ENCODE measurements around the gene BHLHE23. TPM values are rescaled to one million over a fixed set of nuclear protein-coding genes. Genes with fewer than 3 reads are reported as not detected.

The BHLHE23 gene
- total RNA-seq, 1 experiment from 2014 or later = not detected

DNA sequence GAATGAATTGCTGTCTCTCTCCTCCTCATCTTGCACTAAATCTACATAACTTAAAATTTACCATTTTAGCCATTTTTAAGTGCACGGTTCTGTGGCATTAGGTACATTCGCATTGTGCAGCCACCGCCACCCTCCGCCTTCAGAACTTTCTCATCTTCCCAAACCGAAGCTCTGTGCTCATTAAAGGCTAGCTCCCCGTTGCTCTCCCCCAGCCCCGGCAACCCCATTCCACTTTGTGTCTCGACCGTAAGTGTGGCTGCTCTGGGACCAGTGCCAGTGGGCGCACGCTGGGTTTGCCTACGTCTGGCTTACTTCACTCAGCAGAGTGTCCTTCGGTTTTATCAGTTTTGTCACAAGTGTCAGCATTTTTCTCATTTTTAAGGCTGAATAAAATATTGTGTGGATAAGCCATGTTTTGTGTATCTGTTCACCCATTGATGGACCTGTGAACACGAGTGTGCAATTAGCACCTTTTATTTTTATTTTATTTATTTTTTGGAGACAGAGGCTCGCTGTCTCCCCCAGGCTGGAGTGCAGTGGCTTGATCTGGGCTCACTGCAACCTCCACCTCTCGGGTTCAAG lies 37.5 kb downstream of the BHLHE23 start:
- Histone ChIP-seq H3K27ac (no peak overlapping the region), H3K4me1 (replicated peaks) (peaks cover 6% of the 10 kb centered on the region; the same call in 1 of the 2 replicates), H3K9me3 (replicated peaks) (no peaks in the 10 kb centered on the region), H3K27me3 (replicated peaks) (peaks cover 71% of the 10 kb centered on the region), H3K4me3 (no peak overlapping the region), H3K36me3 (no peaks in the 10 kb centered on the region)
- no peak for DNase-seq (ENCODE audit: low read depth in 1 of 2, low spot score in 2 of 2)

DNA sequence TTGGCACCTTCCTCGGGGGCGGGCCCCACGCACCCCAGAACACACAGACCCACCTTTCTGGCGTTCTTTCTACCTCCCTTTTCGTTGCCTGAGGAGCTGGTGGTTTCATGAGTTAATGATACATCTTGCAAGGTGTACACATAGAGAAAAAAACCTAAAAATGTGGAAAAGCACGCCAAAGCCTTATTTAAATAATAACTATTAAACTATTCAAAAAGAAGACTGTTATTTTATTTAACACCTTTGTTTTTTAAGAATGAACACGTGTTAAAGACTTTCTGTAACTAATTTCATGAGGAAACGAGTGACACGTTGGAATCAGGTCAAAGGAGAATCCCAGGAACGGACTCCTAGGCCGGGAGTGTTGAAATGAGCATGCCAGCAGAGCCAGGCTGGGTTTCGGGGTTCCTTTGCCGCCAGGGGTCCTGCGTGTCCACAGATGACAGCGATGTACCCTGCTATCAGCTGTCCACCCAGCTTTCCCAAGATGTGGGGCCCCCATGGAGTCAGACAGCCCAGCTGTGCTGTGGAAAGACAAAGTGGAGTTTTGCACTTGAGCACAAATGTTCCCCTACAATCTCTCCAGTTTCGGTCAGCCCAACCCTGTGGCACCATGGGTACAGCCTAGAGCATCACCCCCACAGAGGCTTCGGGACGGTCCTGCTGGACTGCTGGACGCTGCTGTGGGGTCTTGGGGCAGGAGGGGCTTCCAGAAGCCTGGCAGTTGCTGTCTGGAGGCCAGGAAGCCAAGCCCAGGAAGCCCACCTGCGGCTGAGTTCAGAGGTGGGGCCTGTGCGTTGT lies 38.2 kb downstream of the BHLHE23 start:
- Histone ChIP-seq H3K36me3 (no peaks in the 10 kb centered on the region), H3K9me3 (replicated peaks) (no peaks in the 10 kb centered on the region), H3K27me3 (replicated peaks) (peaks cover 71% of the 10 kb centered on the region), H3K27ac (no peak overlapping the region), H3K4me3 (no peak overlapping the region), H3K4me1 (replicated peaks) (peaks cover 6% of the 10 kb centered on the region; the same call in 1 of the 2 replicates)
- no peak for DNase-seq (ENCODE audit: low read depth in 1 of 2, low spot score in 2 of 2)

DNA sequence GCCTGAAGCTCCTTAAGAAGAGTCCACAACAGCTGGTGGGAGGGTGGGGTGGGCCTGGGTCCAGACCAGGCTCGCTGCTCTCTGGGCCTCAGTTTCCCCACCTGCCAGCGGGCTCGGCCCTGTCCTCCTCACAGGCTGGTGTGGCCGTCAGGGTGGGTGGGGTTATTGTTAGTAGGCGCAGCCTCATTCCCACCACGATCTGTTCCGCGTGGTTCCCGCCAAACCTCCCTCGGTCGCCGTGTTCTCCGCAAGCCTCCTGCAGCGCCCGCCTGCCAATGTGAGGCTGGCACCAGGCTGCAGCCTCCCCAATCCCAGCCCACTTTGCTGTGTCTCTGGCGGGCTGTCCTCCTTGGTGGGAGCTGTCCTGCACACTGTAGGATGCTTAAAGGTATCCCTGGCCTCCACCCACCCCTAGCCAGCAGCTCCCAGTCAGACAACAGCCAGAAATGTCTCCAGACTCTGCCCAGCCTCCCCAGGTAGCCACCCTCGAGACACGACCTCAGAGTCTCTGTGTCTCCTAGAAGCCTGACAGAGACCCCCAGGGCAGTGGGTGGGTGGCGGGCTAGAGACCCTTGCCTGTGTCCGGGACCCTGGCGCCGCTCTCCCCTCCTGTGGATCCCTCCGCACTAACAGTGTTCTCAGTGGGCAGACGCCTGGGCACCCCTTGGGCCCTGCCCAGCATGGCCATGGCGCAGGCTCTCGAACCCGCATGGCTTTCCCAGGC lies 39.0 kb downstream of the BHLHE23 start:
- DNase-seq (ENCODE audit: low read depth in 1 of 2, low spot score in 2 of 2) = no peak
- Histone ChIP-seq H3K27me3 (replicated peaks) (peaks cover 68% of the 10 kb centered on the region), H3K9me3 (replicated peaks) (no peaks in the 10 kb centered on the region), H3K4me3 (no peak overlapping the region), H3K36me3 (no peaks in the 10 kb centered on the region), H3K4me1 (replicated peaks) (peaks cover 6% of the 10 kb centered on the region; the same call in 1 of the 2 replicates), H3K27ac (no peak overlapping the region)

DNA sequence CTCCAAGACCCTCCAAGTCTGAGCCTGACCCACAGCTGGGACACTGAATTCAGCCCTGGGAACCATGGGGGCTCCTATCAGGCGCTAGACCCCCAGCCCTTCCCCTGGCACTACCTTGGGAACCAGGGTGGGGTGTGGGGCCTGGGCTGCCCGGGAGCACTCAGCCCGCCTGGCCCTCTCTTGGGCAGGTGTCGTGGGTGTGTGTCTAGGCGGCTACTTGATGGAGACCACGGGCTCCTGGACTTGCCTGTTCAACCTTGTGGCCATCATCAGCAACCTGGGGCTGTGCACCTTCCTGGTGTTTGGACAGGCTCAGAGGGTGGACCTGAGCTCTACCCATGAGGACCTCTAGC lies 39.6 kb downstream of the BHLHE23 start:
- Histone ChIP-seq H3K36me3 (no peaks in the 10 kb centered on the region), H3K4me1 (replicated peaks) (no peaks in the 10 kb centered on the region; the same call in 1 of the 2 replicates), H3K27me3 (replicated peaks) (peaks cover 62% of the 10 kb centered on the region), H3K27ac (no peak overlapping the region), H3K4me3 (no peak overlapping the region), H3K9me3 (replicated peaks) (no peaks in the 10 kb centered on the region)
- DNase-seq (ENCODE audit: low read depth in 1 of 2, low spot score in 2 of 2) = no peak

DNA sequence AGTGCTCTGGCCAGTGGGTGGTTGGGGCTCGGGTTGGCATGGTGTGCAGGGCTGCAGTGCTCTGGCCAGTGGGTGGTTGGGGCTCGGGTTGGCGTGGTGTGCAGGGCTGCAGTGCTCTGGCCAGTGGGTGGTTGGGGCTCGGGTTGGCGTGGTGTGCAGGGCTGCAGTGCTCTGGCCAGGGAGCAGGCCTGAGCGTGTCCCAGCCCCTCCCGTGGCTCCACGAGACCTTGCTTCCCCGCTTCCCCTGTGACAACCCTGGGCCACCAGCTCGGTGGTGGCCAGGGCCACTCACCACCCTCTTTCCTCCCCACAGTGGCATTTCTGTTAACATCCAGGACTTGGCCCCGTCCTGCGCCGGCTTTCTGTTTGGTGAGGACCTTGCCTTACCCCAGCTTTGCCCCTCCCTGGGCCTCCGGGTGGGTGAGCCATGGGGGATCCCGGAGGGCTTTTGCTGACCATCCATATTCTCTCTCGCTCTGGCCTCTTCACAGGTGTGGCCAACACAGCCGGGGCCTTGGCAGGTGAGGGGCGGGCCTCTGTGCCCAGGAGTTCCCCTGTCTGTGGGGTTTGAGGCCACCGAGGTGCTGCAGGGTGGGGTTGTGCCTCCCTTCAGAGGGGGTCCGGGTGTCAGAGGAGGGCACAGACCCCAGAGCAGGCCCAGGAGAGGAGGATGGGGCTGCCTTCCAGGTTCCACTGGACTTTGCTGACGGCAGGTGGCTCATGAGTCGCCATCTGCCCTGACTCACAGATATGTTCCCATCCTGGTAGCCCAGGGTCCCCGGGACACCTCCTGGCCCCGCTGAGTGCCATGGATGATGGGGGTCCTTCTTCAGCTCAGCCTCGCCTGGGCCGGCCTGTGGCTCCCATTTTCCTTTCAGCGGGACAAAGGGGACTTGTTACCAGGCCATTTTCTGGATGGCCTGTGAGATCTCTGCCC lies 40.3 kb downstream of the BHLHE23 start:
- no peak for DNase-seq (ENCODE audit: low read depth in 1 of 2, low spot score in 2 of 2)
- Histone ChIP-seq H3K9me3 (replicated peaks) (no peaks in the 10 kb centered on the region), H3K27me3 (replicated peaks) (peaks cover 62% of the 10 kb centered on the region), H3K4me3 (no peak overlapping the region), H3K27ac (no peak overlapping the region), H3K4me1 (replicated peaks) (no peaks in the 10 kb centered on the region), H3K36me3 (no peaks in the 10 kb centered on the region)

DNA sequence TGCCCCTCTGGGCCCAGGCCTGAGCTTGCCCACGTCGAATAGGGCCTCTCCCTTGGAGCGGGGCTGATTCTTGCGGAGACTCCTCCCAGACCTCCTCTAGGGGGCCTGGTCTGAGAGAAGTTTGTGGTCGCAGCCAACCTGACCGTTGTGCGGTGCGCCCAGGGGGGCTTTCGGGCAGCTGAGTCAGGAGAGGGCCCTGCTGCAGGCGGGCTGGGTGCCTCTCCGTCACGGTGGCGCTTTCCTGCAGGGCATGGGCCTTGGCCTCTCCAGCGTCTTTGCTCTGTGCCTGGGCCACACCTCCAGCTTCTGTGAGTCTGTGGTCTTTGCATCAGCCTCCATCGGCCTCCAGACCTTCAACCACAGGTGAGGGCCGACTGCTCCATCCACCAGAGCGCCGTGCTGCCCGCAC lies 41.4 kb downstream of the BHLHE23 start:
- no peaks in the 10 kb centered on the region for H3K9me3 ChIP-seq (replicated peaks)
- H3K4me3 ChIP-seq = no peak overlapping the region
- H3K36me3 ChIP-seq = no peaks in the 10 kb centered on the region
- no peaks in the 10 kb centered on the region for H3K4me1 ChIP-seq (replicated peaks)
- H3K27me3 ChIP-seq (replicated peaks) = peaks cover 54% of the 10 kb centered on the region
- H3K27ac ChIP-seq = no peak overlapping the region
- no peak for DNase-seq (ENCODE audit: low read depth in 1 of 2, low spot score in 2 of 2)

DNA sequence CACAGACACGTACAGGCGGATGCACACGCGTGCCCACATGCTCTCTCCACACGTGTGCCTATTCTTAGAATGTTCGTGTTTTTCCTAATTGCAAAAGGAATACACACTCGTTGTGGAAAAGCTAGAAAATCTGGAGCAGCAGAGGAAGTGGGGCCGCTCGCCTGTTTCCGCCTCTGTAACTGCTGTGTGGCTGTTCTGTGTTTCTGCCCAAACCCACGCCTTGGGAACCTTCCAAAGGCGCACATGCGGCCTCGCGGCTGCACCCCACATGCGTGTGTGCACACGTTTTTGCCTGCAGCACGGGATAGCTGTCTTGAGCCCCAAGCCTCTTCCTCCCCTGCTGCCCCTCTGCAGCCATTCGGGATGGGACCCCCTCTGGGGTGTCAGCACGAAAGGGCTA lies 42.1 kb downstream of the BHLHE23 start:
- Histone ChIP-seq H3K4me1 (replicated peaks) (no peaks in the 10 kb centered on the region), H3K4me3 (no peak overlapping the region), H3K27me3 (replicated peaks) (peaks cover 48% of the 10 kb centered on the region), H3K36me3 (no peaks in the 10 kb centered on the region), H3K27ac (no peak overlapping the region), H3K9me3 (replicated peaks) (no peaks in the 10 kb centered on the region)
- DNase-seq (ENCODE audit: low read depth in 1 of 2, low spot score in 2 of 2) = no peak

DNA sequence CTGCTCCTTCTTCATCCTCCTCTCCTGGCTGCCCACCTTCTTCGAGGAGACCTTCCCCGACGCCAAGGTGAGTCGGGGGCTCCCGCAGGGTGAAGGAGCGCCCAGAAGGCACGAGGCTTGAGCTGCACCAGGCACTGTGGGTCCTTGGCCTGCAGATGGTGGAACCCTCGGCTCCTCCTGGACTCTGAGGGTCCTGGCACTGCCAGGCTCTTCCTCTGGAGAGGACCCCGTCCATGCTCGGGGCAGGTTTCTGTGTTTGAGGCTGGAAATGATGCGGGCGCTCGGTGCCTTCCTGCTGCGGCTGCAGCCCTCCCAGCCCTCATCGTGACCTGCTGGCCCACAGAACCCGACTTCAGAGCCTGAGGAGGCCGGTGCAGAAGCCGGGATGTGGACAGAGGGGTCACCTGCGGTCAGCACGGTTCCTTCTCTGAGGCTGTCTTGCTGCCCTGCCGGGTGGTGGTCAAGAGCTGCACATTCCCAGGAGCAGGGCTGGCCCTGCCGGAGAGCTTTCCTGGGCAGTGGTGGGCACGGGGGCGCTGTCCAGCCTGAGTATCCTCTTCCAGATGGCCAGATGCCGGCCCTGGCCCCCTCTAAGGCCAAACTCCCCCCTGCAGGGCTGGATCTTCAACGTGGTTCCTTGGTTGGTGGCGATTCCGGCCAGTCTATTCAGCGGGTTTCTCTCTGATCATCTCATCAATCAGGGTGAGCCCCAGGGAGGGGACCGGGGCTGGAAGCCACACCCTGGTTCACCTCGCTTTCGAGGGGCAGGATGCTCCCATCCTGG lies 43.0 kb downstream of the BHLHE23 start:
- Histone ChIP-seq H3K4me1 (replicated peaks) (no peaks in the 10 kb centered on the region), H3K27ac (no peak overlapping the region), H3K27me3 (replicated peaks) (peaks cover 40% of the 10 kb centered on the region), H3K36me3 (no peaks in the 10 kb centered on the region), H3K9me3 (replicated peaks) (no peaks in the 10 kb centered on the region), H3K4me3 (no peak overlapping the region)
- DNase-seq (ENCODE audit: low read depth in 1 of 2, low spot score in 2 of 2) = no peak

DNA sequence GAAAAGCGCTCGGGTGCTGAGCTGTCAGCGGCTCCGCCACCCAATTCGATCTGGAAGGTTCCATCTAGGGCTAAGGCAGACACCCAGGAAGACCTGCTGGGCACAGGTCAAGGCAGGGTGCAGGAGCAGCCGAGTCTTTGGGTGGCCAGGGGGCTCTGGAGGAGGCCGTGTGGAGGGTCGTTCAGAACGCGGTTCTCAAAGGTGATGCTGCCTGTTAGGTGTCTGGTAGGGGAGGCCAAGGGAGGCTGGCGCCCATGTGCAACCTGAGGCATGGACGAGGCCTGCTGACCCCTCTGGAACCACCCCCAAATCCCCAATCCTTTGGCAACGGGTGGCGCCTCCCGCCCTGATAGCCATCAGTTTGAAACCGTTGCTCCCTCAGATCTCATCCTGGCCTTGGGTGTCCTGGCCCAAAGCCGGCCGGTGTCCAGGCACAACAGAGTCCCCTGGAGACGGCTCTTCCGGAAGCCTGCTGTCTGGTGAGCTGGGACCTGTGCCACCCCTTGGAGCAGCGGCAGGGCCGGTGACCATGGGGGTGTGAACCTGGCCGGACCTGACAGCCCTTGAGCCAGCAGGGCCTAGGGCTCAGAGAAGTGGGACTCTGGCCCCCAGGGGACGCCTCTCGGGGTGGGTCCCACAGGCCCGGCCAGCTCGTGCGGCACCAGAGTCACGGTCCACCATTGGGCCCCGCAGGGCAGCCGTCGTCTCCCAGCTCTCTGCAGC lies 43.7 kb downstream of the BHLHE23 start:
- no peak for DNase-seq (ENCODE audit: low read depth in 1 of 2, low spot score in 2 of 2)
- H3K36me3 ChIP-seq = no peaks in the 10 kb centered on the region
- no peaks in the 10 kb centered on the region for H3K4me1 ChIP-seq (replicated peaks)
- no peak overlapping the region for H3K4me3 ChIP-seq
- H3K9me3 ChIP-seq (replicated peaks) = no peaks in the 10 kb centered on the region
- no peak overlapping the region for H3K27ac ChIP-seq
- peaks cover 35% of the 10 kb centered on the region for H3K27me3 ChIP-seq (replicated peaks)

DNA sequence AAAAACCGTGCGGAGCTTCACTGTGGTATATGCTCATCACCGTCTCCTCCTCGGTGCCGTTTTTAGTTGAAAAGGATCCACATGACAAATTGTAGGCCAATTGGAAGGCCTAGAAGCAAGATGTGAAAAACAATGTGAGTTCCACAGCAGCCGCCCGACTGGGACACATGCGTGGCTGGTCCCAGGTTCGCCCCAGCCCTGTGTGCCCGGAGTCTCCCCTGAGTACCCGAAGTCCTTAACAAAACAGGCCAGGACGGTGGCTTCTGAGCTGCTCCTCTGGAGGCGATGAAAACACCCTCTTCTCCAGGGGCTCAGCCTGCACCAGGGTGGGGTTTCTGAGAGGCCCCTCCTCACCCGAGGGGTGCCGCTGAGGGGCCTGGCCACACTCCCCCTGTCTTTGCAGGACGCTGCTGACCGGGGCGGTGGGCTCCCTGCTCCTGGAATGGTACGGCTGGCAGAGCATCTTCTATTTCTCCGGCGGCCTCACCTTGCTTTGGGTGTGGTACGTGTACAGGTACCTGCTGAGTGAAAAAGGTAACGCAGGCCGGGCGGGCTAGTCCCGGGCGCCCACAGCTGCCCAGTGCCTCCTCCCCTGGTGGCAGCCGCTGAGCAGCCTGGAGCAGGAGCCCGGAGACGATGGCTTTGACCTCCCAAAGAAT lies 44.4 kb downstream of the BHLHE23 start:
- Histone ChIP-seq H3K9me3 (replicated peaks) (no peaks in the 10 kb centered on the region), H3K27ac (no peak overlapping the region), H3K27me3 (replicated peaks) (peaks cover 30% of the 10 kb centered on the region), H3K4me1 (replicated peaks) (no peaks in the 10 kb centered on the region), H3K36me3 (no peaks in the 10 kb centered on the region), H3K4me3 (no peak overlapping the region)
- DNase-seq (ENCODE audit: low read depth in 1 of 2, low spot score in 2 of 2) = no peak

DNA sequence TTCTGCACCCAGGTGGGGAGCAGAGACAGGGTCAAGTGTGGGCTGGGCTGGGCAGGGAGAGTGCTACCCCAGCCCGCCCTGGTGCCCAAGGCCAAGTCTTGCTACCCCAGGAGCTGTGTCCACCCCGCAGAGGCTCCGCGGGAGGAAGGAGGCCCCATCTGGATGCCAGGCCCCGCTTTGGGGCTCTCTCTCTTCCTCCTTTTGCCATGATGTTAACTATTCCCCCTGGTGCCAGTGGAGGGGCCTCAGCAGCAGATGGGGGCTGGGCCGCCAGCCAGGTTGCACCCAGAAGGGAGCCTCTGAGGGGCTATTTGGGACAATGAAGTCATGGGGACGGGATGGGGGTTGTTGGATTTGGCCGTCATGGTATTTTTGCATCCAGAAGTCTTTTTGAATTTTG lies 45.0 kb downstream of the BHLHE23 start:
- no peaks in the 10 kb centered on the region for H3K4me1 ChIP-seq (replicated peaks)
- H3K4me3 ChIP-seq = no peak overlapping the region
- H3K27ac ChIP-seq = no peak overlapping the region
- H3K27me3 ChIP-seq (replicated peaks) = peaks cover 26% of the 10 kb centered on the region
- H3K36me3 ChIP-seq = no peaks in the 10 kb centered on the region
- DNase-seq (ENCODE audit: low read depth in 1 of 2, low spot score in 2 of 2) = no peak
- H3K9me3 ChIP-seq (replicated peaks) = no peaks in the 10 kb centered on the region

DNA sequence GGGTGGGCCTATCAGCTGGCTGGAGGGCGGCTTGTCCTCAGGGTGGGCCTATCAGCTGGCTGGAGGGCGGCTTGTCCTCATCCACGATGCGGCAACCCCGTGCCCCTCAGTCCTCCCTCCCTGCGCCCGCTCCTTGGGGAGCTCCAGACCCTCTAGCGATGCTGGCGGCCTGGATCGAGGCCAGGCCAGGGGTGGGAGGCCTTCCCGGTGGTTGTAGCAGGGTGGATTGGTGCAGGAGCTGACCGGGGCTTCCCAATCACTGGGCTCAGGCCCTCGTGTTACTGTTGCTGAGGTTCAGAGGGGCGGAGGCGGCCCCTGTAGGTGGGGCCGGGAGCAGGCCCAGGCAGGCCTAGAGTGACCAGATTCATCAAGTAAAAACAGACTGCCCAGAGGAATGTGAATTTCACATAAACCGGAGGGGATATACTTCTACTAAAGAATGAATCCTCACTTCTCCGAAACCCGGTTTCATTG lies 45.4 kb downstream of the BHLHE23 start:
- no peaks in the 10 kb centered on the region for H3K4me1 ChIP-seq (replicated peaks)
- peaks cover 26% of the 10 kb centered on the region for H3K27me3 ChIP-seq (replicated peaks)
- H3K27ac ChIP-seq = no peak overlapping the region
- no peaks in the 10 kb centered on the region for H3K9me3 ChIP-seq (replicated peaks)
- DNase-seq (ENCODE audit: low read depth in 1 of 2, low spot score in 2 of 2) = no peak
- no peak overlapping the region for H3K4me3 ChIP-seq
- H3K36me3 ChIP-seq = no peaks in the 10 kb centered on the region

Measured in SJSA1 (cell line).